K562 (cell line): ENCODE measurements around the gene APBA2. TPM values are rescaled to one million over a fixed set of nuclear protein-coding genes. Genes with fewer than 3 reads are reported as not detected.
A peak's percentile ranks its signal among the peaks of the same experiment; 100 is the strongest.

ENCODE experiments used
- ATAC-seq: fragments of 200-7000 bp; cut with Tn5 transposase; 3 replicates; pipeline ENCODE4 v1.9.1; 2020; ENCODE audit warnings: moderate library complexity
- BruUV-seq: library from RNA; stranded (reverse); fragments of 400-500 nt; replicated peaks from 2 replicates; lab custom pipeline; 2021; lab: Mats Ljungman, UMichigan
- CTCF ChIA-PET: fragments of 300-600 bp; formaldehyde crosslinking; extraction: SDS; loops from one replicate; lab custom pipeline; 2021; ENCODE audit warnings: low intra/inter-chr PET ratio; lab: Yijun Ruan, JAX
- POLR2A ChIA-PET: fragments of 300-600, 350-650 bp; sonication (Branson Sonifier 250); formaldehyde crosslinking; extraction: SDS; loops from one replicate; lab custom pipeline; 2021; ENCODE audit warnings: antibody characterized with exemption, inconsistent platforms; lab: Yijun Ruan, JAX
- DNase-seq, 4 experiments: peaks; one replicate each; pipeline versions ENCODE4 v3.0.0 to v3.0.0-alpha.2; 2011 to 2018; ENCODE audit warnings: low spot score in 3 of 4, mixed read lengths in 3 of 4; ENCODE audit errors: extremely low read depth in 1 of 4
- FAIRE-seq: peaks from 2 replicates; lab custom pipeline; 2011; peaks lifted over from hg19 to GRCh38; lab: Jason Lieb, UNC
- H2AFZ ChIP-seq: 2 replicates; pipeline ENCODE4 v1.6.0; 2011; ENCODE audit warnings: low read depth, low read length, control low read depth, inconsistent platforms
- H3K27ac ChIP-seq: fragments of 200-600 bp; 3 replicates; pipeline ENCODE4 v1.8.0; 2011; ENCODE audit warnings: low read depth, mild to moderate bottlenecking, control low read depth, inconsistent platforms, low read length, moderate library complexity, mixed read lengths; ENCODE audit errors: extremely low read depth
- H3K27me3 ChIP-seq, 2 experiments: fragments of 300-600 bp in 1 of 2; 2 replicates in 1 of 2; 3 replicates in 1 of 2; pipeline versions ENCODE4 v1.6.0 to v1.8.0; 2011; ENCODE audit warnings: inconsistent platforms in 2 of 2, low read length in 2 of 2, mild to moderate bottlenecking in 1 of 2, mixed read lengths in 1 of 2, moderate library complexity in 1 of 2; ENCODE audit not compliant: control insufficient read depth in 2 of 2, insufficient read depth in 2 of 2
- H3K36me3 ChIP-seq: fragments of 300-600 bp; 3 replicates; pipeline ENCODE4 v1.8.0; 2011; ENCODE audit warnings: mild to moderate bottlenecking, low read length, inconsistent platforms; ENCODE audit not compliant: control insufficient read depth, insufficient read depth
- H3K4me1 ChIP-seq, 2 experiments: fragments of 200-600 bp in 1 of 2; replicated peaks in 1 of 2; 2 replicates in 1 of 2; 3 replicates in 1 of 2; pipeline versions ENCODE4 v1.5.1 to v1.8.0; 2011; ENCODE audit warnings: inconsistent platforms in 2 of 2, low read length in 2 of 2, mild to moderate bottlenecking in 1 of 2, mixed read lengths in 1 of 2, moderate library complexity in 1 of 2; ENCODE audit not compliant: control insufficient read depth in 2 of 2, insufficient read depth in 2 of 2
- H3K4me2 ChIP-seq: 2 replicates; pipeline ENCODE4 v1.6.1; 2011; ENCODE audit warnings: low read length, control low read depth, inconsistent platforms, mixed read lengths; ENCODE audit not compliant: insufficient read depth
- H3K4me3 ChIP-seq: fragments of 200-600 bp; sonication (generic), shearing (Covaris generic); 2 replicates; pipeline ENCODE4 v1.5.1; 2016; ENCODE audit warnings: control low read depth, inconsistent platforms
- H3K79me2 ChIP-seq: fragments of 200-600 bp; 3 replicates; pipeline ENCODE4 v1.8.0; 2011; ENCODE audit warnings: low read length, inconsistent platforms; ENCODE audit not compliant: control insufficient read depth, insufficient read depth
- H3K9ac ChIP-seq, 2 experiments: 2 replicates each; pipeline versions ENCODE4 v1.6.0 to v1.6.1; 2011; ENCODE audit warnings: low read depth in 2 of 2, low read length in 2 of 2, control low read depth in 1 of 2, inconsistent platforms in 1 of 2, mild to moderate bottlenecking in 1 of 2, mixed read lengths in 1 of 2; ENCODE audit not compliant: insufficient read depth in 1 of 2
- H3K9me1 ChIP-seq: one replicate; pipeline ENCODE4 v1.6.0; 2011; ENCODE audit warnings: inconsistent platforms, mild to moderate bottlenecking, low read length, moderate library complexity; ENCODE audit not compliant: control insufficient read depth, insufficient read depth
- H3K9me3 ChIP-seq: replicated peaks from 2 replicates; pipeline ENCODE4 v1.5.1; 2011; ENCODE audit warnings: low read depth, low read length, inconsistent platforms; ENCODE audit not compliant: control insufficient read depth, insufficient read depth
- H4K20me1 ChIP-seq: replicated peaks from 2 replicates; pipeline ENCODE4 v1.6.1; 2011; ENCODE audit warnings: low read length, inconsistent platforms, mixed read lengths; ENCODE audit not compliant: control insufficient read depth, insufficient read depth
- ARID1B ChIP-seq: fragments of 450-650 bp; IDR thresholded peaks from 2 replicates; pipeline ENCODE4 v1.6.1; 2016; ENCODE audit warnings: antibody characterized with exemption, mild to moderate bottlenecking, inconsistent platforms
- CTCF ChIP-seq, 3 experiments: IDR thresholded peaks in 2 of 3; conservative IDR thresholded peaks in 1 of 3; 2 replicates each; pipeline ENCODE4 v1.5.1; 2011 to 2012; ENCODE audit warnings: low read length in 3 of 3, mild to moderate bottlenecking in 3 of 3, control low read depth in 2 of 3, improper control_type of control experiment in 1 of 3, inconsistent platforms in 1 of 3, low read depth in 1 of 3, mixed read lengths in 1 of 3, moderate library complexity in 1 of 3; ENCODE audit not compliant: insufficient read depth in 2 of 3
- KDM1A ChIP-seq, 2 experiments: fragments of 450-650 bp; IDR thresholded peaks; 2 replicates each; pipeline ENCODE4 v1.6.1; 2016; ENCODE audit warnings: mild to moderate bottlenecking in 2 of 2
- MEIS2 ChIP-seq: fragments of 450-650 bp; IDR thresholded peaks from 2 replicates; pipeline ENCODE4 v1.6.1; 2014; ENCODE audit warnings: mild to moderate bottlenecking; ENCODE audit not compliant: partially characterized antibody
- RAD21 ChIP-seq, 2 experiments: fragments of 250-450 bp in 1 of 2; fragments of 450-650 bp in 1 of 2; sonication (Bioruptor Pico) in 1 of 2; formaldehyde crosslinking in 1 of 2; IDR thresholded peaks in 1 of 2; conservative IDR thresholded peaks in 1 of 2; 2 replicates each; pipeline versions ENCODE4 v1.4.0 to v1.8.0; 2020 to 2022; ENCODE audit warnings: mild to moderate bottlenecking in 2 of 2, moderate library complexity in 1 of 2
- SMC3 ChIP-seq: conservative IDR thresholded peaks from 2 replicates; pipeline ENCODE4 v1.6.1; 2011; ENCODE audit warnings: low read depth, low read length, improper control_type of control experiment; ENCODE audit not compliant: insufficient read depth
- ZNF740 ChIP-seq, 3 experiments: fragments of 200-800 bp in 1 of 3; sonication (Bioruptor generic) in 1 of 3; sonication (generic) in 1 of 3; formaldehyde crosslinking in 1 of 3; IDR thresholded peaks; 2 replicates each; pipeline versions ENCODE4 v1.6.1 to v1.8.0; 2016 to 2022; ENCODE audit warnings: mild to moderate bottlenecking in 2 of 3, missing compliant biosample characterization in 2 of 3, missing genetic modification characterization in 2 of 3, missing genetic modification reagents in 1 of 3
- WGBS: fragments of 100-300 bp; shearing (Covaris generic); methylation state at CpG from one replicate; pipeline ENCODE4 v1.1.6; 2016; ENCODE audit warnings: low coverage, mixed read lengths; ENCODE audit not compliant: insufficient coverage; ENCODE audit errors: missing lambda C conversion rate; 5-methylcytosine and 5-hydroxymethylcytosine counted together
- in situ Hi-C: fragments of 300-500 bp; cut with MboI; formaldehyde crosslinking; loops from 4 replicates; pipeline ENCODE4 v1.15.0; 2018; ENCODE audit warnings: inconsistent platforms, mixed read lengths
- intact Hi-C: fragments of 100-400 bp; cut with micrococcal nuclease; formaldehyde crosslinking; loops from 2 replicates; pipeline ENCODE4 v1.14.2; 2022
- polyA plus RNA-seq, 8 experiments: library from polyadenylated mRNA; depleted of rRNA in 4 of 8; stranded (reverse) in 5 of 8; unstranded in 3 of 8; fragments of >200 nt; fragmentation: Nextera tagmentation in 2 of 8; fragmentation: Illumina TruSeq in 1 of 8; extraction: Ambion mirVana in 2 of 8; extraction: Trizol in 1 of 8; gene quantifications; 2 replicates each; pipeline versions ENCODE4 v1.2.1 to v1.2.3, GENCODE V29; 2011 to 2014; ENCODE audit warnings: inconsistent platforms in 1 of 8, missing spikeins in 1 of 8
- total RNA-seq, 7 experiments: library from RNA; depleted of rRNA in 6 of 7; stranded (reverse); fragments of >200 nt in 6 of 7; fragmentation: Illumina TruSeq in 2 of 7; extraction: Trizol in 2 of 7; gene quantifications; 2 replicates each; pipeline versions ENCODE4 v1.2.1 to v1.2.3, GENCODE V29; 2011 to 2021; ENCODE audit warnings: low replicate concordance in 1 of 7

The APBA2 gene
- total and polyA plus RNA-seq, 9 of the 15 experiments (the other 6 are each of a cell fraction or from before 2014, with no cell fraction given) = 0.24 to 40.9 (median 25.2) TPM

GRCh38 chr15:29090617-29091466, 205.1 kb downstream of the APBA2 start:
- CTCF ChIA-PET = interaction anchor here (1.2 kb wide), 1 partner anchor 169 kb away, joined by 3 read pairs; no protein-coding TSS in a partner anchor
- Histone ChIP-seq H3K79me2 (no peaks in the 10 kb centered on the region), H3K4me2 (no peak overlapping the region), H3K4me3 (no peak overlapping the region), H2AFZ (no peak overlapping the region), H3K27me3 (no peaks in the 10 kb centered on the region), H3K9me3 (no peaks in the 10 kb centered on the region), H3K4me1 (peaks cover 0 to 10% of the 10 kb centered on the region in 2 experiments; a peak in 2 of 5 replicates), H3K27ac (no peak overlapping the region), H3K9ac (no peak overlapping the region; a peak in 1 of 4 replicates), H3K9me1 (no peaks in the 10 kb centered on the region), H4K20me1 (peaks cover 13% of the 10 kb centered on the region; the same call in 1 of the 2 replicates), H3K36me3 (peaks cover 3% of the 10 kb centered on the region; the same call in 1 of the 3 replicates)
- in situ Hi-C loops (no loop called here), intact Hi-C loops (loop anchor here (1.0 kb wide), 1 partner anchor 108 kb away; no protein-coding TSS in a partner anchor)
- no TSS peak for BruUV-seq
- FAIRE-seq (peak; percentile 35), DNase-seq (peak; percentile 56 to 78 (median 74)), ATAC-seq (peak; percentile 90)
- POLR2A ChIA-PET = interaction anchor here (0.6 to 1.8 kb wide), 3 partner anchors 9 to 81 kb away, joined by 3 to 6 read pairs (median 5); no protein-coding TSS in a partner anchor
- 53% methylated on average over 14 of the region's 15 CpGs for WGBS
- TF ChIP-seq ZNF740 (CRISPR knock-in tag; IDR thresholded peaks at IDR 0.05) (0 out of 2 replicates have a peak, but pooled peaks have one; percentile 17), ZNF740 (tag; IDR thresholded peaks at IDR 0.05) (no peak), MEIS2 (no peak), RAD21 (CRISPR knock-in tag; conservative IDR thresholded peaks at IDR 0.05 in 1 of 2, IDR thresholded peaks at IDR 0.05 in 1 of 2) (peak; percentile 23 to 65; a peak in 3 of 4 replicates), ARID1B (no peak), SMC3 (peak; percentile 47), KDM1A (IDR thresholded peaks at IDR 0.05) (no peak), CTCF (IDR thresholded peaks at IDR 0.05 in 2 of 3, conservative IDR thresholded peaks at IDR 0.05 in 1 of 3; ENCODE audit: insufficient read depth in 2 of 3, low read depth in 1 of 3, low read length in 3 of 3) (peak; percentile 73 to 85 (median 78))
